Activated B cell treated with CpG ODN at 0.5 μM for 24 hours (primary cell): ENCODE data around the gene FGF3. TPM values are rescaled to one million over a fixed set of nuclear protein-coding genes. Genes with fewer than 3 reads are reported as not detected.

ENCODE experiments used
- ATAC-seq: fragments of 200-7000 bp; cut with Tn5 transposase; one replicate; pipeline ENCODE4 v1.10.0; 2021; ENCODE audit warnings: low read depth, mild to moderate bottlenecking, moderate library complexity
- CTCF ChIA-PET: fragments of 350-600 bp; sonication (Branson Sonifier 250); formaldehyde crosslinking; loops from one replicate; lab custom pipeline; 2021; ENCODE audit warnings: antibody characterized with exemption; lab: Charles Lee
- POLR2A ChIA-PET: fragments of 350-600 bp; sonication (Branson Sonifier 250); formaldehyde crosslinking; loops from one replicate; lab custom pipeline; 2021; ENCODE audit warnings: antibody characterized with exemption; lab: Charles Lee
- DNase-seq: peaks from one replicate; pipeline ENCODE4 v3.0.0; 2022
- H3K27ac Mint-ChIP-seq: one replicate; pipeline ENCODE4 v1.8.0; 2020; ENCODE audit warnings: mixed read lengths
- H3K27me3 Mint-ChIP-seq: one replicate; pipeline ENCODE4 v1.8.0; 2021; ENCODE audit warnings: mixed read lengths
- H3K36me3 Mint-ChIP-seq: one replicate; pipeline ENCODE4 v1.8.0; 2021; ENCODE audit warnings: low read depth, mixed read lengths
- H3K4me1 Mint-ChIP-seq: one replicate; pipeline ENCODE4 v1.8.0; 2021; ENCODE audit warnings: mixed read lengths
- H3K4me3 Mint-ChIP-seq: one replicate; pipeline ENCODE4 v1.8.0; 2020; ENCODE audit warnings: mild to moderate bottlenecking, mixed read lengths
- H3K9me3 Mint-ChIP-seq: one replicate; pipeline ENCODE4 v1.8.0; 2020; ENCODE audit warnings: mixed read lengths
- CTCF ChIP-seq: fragments of 200-600 bp; IDR thresholded peaks from one replicate; pipeline ENCODE4 v1.8.0; 2022; ENCODE audit warnings: antibody characterized with exemption, mild to moderate bottlenecking
- intact Hi-C: fragments of 100-400 bp; cut with micrococcal nuclease; formaldehyde crosslinking; loops from one replicate; pipeline ENCODE4 v1.15.1; 2024
- total RNA-seq: library from RNA; stranded (reverse); gene quantifications from 2 replicates; pipeline ENCODE4 v1.2.3, GENCODE V29; 2022

The FGF3 gene
- total RNA-seq, 1 donor from 2014 or later = not detected

- H3K27ac Mint-ChIP-seq = no peak overlapping the region
- no peaks in the 10 kb centered on the region for H3K36me3 Mint-ChIP-seq
- no peak for ATAC-seq
- CTCF ChIA-PET = interaction anchor here (1.0 kb wide), 1 partner anchor 157 kb away, joined by 3 read pairs; no protein-coding TSS in a partner anchor
- H3K27me3 Mint-ChIP-seq = peaks cover 16% of the 10 kb centered on the region
- no peak for DNase-seq
- H3K4me3 Mint-ChIP-seq = no peak overlapping the region
- intact Hi-C loops = no loop called here
- no peaks in the 10 kb centered on the region for H3K9me3 Mint-ChIP-seq
- H3K4me1 Mint-ChIP-seq = no peaks in the 10 kb centered on the region
- POLR2A ChIA-PET = no interaction called here
- TF ChIP-seq CTCF = no peak
Measured at GRCh38 chr11:69841170-69841858, 22.1 kb upstream of the FGF3 start.

- ChIA-PET POLR2A (no interaction called here), CTCF (no interaction called here)
- no peaks in the 10 kb centered on the region for H3K36me3 Mint-ChIP-seq
- H3K4me1 Mint-ChIP-seq = no peaks in the 10 kb centered on the region
- TF ChIP-seq CTCF = no peak
- DNase-seq (no peak), ATAC-seq (no peak)
- no peaks in the 10 kb centered on the region for H3K9me3 Mint-ChIP-seq
- no peak overlapping the region for H3K27ac Mint-ChIP-seq
- intact Hi-C loops = no loop called here
- peaks cover 21% of the 10 kb centered on the region for H3K27me3 Mint-ChIP-seq
- no peak overlapping the region for H3K4me3 Mint-ChIP-seq
Measured at GRCh38 chr11:69840371-69841169, 21.4 kb upstream of the FGF3 start.

- intact Hi-C loops = no loop called here
- CTCF ChIA-PET = no interaction called here
- DNase-seq (no peak), ATAC-seq (no peak)
- no peak for TF ChIP-seq CTCF
- H3K27ac Mint-ChIP-seq = no peak overlapping the region
- peaks cover 26% of the 10 kb centered on the region for H3K27me3 Mint-ChIP-seq
- H3K4me3 Mint-ChIP-seq = no peak overlapping the region
- H3K4me1 Mint-ChIP-seq = no peaks in the 10 kb centered on the region
- H3K9me3 Mint-ChIP-seq = no peaks in the 10 kb centered on the region
- no peaks in the 10 kb centered on the region for H3K36me3 Mint-ChIP-seq
- POLR2A ChIA-PET = no interaction called here
Measured at GRCh38 chr11:69839516-69839915, 20.3 kb upstream of the FGF3 start.

GRCh38 chr11:69837791-69838190, 18.6 kb upstream of the FGF3 start:
- POLR2A ChIA-PET = no interaction called here
- CTCF ChIA-PET = no interaction called here
- H3K9me3 Mint-ChIP-seq = no peaks in the 10 kb centered on the region
- ATAC-seq (no peak), DNase-seq (no peak)
- no peaks in the 10 kb centered on the region for H3K4me1 Mint-ChIP-seq
- no peaks in the 10 kb centered on the region for H3K36me3 Mint-ChIP-seq
- H3K27ac Mint-ChIP-seq = no peak overlapping the region
- intact Hi-C loops = no loop called here
- H3K4me3 Mint-ChIP-seq = no peak overlapping the region
- no peak for TF ChIP-seq CTCF
- H3K27me3 Mint-ChIP-seq = peaks cover 39% of the 10 kb centered on the region

- ChIA-PET CTCF (no interaction called here), POLR2A (no interaction called here)
- no peak for TF ChIP-seq CTCF
- ATAC-seq (no peak), DNase-seq (no peak)
- Mint-ChIP-seq H3K4me1 (no peaks in the 10 kb centered on the region), H3K36me3 (no peaks in the 10 kb centered on the region), H3K9me3 (no peaks in the 10 kb centered on the region), H3K4me3 (no peak overlapping the region), H3K27ac (no peak overlapping the region), H3K27me3 (peaks cover 40% of the 10 kb centered on the region)
- intact Hi-C loops = no loop called here
Measured at GRCh38 chr11:69836401-69836800, 17.2 kb upstream of the FGF3 start.
